Hepatic stellate cell (primary cell): ENCODE data around the gene GJC2.

ENCODE experiments used
- DNase-seq: peaks from one replicate; pipeline ENCODE4 v3.0.0; 2011; ENCODE audit warnings: low spot score

GJC2 gene

GRCh38 chr1:228194921-228195812 lies 45.4 kb downstream of the GJC2 start:
- no peak for DNase-seq

DNA sequence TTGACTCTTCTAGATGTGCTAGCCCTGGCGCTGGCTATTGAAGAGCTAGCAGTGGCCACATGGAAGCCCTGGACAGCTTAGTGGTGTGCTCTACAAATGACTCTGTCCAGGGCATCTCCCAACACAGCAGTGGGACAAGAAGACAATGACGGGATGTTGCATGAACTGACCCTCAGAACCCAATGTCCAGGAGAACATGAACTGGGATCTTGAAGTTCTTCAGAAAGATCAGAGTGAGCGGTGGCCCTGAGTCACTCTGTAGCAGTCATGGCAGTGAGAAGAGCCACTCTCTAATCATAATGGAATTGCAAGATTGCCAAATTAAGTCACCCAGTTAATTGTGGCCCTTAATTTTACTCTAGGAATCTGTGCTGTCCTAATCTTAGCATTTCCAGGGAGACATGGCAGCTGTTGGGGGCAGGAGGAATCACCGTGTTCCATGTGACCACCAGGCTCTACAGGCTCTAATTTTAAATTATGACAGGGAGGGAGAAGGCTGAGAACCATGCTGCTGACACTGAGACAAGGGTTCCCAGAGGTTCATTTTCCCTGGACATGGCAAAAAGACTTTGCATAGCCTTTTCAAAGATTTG lies 47.9 kb downstream of the GJC2 start:
- DNase-seq, result no peak

GRCh38 chr1:228198977-228199590 lies 49.4 kb downstream of the GJC2 start:
- DNase-seq, result no peak

DNA sequence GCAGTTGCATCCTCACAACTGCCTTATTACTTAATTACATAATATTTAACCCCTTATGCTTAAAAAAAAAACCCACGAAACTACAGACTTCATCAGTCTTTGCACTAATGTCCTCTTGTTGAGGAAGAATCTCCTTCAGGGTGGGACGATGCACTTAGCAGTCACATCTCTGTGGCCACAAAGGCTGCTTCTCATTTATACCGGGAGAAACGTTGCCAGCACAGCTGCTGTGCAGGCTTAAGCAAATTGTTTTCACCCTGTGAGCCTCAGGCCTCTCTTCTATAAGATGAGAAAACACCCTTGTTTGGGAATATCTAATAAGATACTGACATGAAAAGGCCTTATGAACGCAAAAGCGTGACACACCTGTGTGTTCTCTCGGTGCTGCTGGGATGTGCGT lies 55.2 kb downstream of the GJC2 start:
- no peak for DNase-seq

DNA sequence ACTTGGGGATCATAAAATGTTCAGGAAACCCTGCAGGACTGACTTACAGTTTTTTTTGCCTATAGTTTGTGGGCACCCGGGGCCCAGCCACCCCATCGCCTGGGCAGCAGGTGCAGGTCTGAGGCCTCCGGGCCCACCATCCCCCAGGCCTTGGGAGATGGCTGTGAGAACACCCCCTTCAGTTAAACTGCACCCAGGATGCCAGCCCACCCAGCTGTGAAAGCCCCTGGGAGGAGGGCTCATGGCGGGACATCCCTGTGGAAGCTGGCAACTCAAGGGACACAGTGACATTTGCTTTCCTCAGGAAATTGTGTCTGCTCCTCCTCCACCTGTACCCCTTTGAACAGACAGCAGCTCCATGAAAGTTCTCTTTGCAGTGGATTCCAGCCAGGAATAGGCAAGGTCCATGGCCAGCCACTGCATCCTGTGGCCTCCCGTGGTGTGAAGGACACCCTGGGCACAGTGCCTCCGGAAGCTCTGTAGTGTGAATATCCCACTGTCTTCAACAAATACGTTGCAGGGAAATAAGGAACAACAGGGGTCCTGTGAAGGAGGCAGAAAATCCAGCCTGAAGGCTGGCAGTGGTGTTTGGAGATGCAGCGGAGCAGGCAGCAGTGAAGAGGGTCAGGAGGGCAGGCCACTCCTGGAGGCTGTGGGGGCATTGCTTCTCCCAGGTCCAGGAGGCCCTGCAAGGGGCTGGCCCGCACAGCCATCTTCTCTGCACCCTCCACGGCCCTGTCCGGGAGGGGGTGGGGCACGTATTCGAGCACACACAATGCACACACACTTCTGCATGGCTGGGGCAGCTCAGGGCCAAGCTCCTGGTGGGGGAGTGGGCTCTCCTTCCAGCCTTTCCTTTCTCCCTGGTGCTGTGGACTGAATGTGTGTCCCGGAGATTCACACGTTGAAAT lies 56.1 kb downstream of the GJC2 start:
- no peak for DNase-seq

DNA sequence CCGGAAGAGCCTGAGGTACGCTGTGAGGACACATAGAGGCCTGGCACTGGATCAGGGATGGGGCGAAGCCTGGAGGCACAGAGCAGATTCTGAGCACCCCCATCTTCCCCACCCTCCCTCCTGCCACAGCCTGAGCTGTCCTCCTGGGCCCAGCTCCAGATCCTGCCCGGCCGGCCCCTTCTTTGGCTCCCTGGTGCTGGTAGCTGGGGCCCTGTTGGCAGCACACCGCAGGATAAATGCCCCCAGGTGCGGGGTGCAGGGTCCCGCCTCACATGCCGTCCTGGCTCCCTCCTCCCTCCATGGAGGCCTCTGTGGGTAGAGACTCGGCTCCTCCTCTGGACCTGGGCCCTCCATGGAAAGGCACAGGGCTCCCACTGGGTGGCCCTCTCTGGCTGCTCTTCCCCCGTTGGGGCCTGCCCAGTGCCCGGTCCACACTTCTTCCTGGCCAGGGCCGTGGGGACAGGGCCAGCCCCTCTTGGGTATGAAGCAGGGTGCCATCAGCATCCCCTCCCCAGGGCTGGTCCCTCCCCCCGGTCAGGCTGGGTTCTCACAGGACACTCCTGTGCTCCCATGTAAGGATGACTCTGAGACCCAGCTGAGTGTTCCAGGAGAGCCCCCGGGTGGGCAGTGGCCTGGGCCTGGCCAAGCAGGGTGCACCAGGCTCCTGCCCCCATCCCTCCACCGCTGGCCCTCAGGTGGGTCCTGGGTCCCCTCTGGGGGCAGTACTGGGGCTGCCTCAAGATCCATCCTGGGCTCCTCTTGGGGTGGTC lies 57.0 kb downstream of the GJC2 start:
- DNase-seq, result no peak

- no peak for DNase-seq
These were observed 57.7 kb downstream of the GJC2 start for GRCh38 chr1:228207381-228207810.

DNA sequence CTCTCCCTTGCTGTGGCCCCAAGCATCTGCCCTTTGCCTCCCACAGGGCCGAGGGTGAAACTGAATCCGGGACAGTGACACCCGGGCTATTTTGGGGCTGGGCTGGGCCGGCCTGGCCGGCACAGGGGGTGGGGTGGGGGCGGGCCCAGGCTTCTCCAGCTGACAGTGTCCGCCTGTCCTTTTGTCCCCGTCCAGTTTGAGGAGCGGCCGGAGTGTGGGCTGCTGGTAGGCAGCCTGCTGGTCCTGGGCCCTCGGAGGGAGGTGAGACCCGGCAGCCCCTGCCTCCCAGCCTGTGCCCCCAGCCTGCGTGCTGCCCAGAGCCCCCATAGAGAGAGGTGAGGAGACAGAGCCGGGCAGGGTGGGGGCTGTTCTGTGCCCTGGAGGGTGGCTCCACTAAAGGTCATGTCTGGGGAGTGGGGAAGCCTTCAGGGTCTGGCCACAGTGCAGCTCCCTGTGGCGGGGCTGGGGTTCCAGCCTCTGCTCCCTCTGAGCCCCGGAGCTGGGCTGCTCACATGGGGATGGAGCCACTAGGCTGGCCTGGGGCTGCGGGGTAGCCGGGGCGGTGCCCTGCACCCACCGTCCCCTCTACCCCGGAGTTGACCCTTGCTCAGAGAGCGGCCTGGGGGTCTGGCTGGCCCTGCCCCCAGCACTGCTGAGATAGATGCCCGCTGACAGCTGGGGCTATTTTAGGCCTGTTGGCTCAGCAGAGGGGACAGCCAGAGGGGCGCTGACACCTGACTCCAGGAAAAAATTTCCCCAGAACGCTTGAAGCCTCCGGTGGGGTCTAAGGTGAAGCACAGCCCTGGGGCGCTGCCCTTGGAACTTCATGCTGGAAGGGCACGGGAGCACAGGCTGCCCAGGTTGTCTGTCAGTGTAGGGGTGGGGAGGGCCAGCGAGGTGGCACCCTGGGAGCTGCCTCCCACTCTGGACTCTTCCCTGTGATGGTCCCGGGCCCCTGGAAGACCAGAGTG lies 58.4 kb downstream of the GJC2 start, which contains the start of gene OBSCN:
Gene OBSCN (plus strand): TSS at position 194 of the 971 bp plus-strand sequence. CDS start 3,740 bp downstream, outside the sequence.
- DNase-seq, result no peak

GRCh38 chr1:228208831-228209551 lies 59.3 kb downstream of the GJC2 start:
- no peak for DNase-seq
